A673 (cell line): ENCODE results near the gene MIER2.

Experiments
- CTCF ChIP-seq: fragments of 300-800, 200-600 bp; sonication (generic); conservative IDR thresholded peaks from 2 replicates; pipeline ENCODE4 v1.5.1; 2017; ENCODE audit warnings: low read depth, mild to moderate bottlenecking, antibody characterized with exemption, low read length, moderate library complexity, mixed read lengths
- EZH2 ChIP-seq: fragments of 200-600 bp; sonication (generic); IDR thresholded peaks from 2 replicates; pipeline ENCODE4 v1.6.1; 2017; ENCODE audit warnings: borderline replicate concordance, low read depth, mild to moderate bottlenecking, mixed read lengths, antibody characterized with exemption, low read length; ENCODE audit not compliant: poor library complexity, severe bottlenecking

- TF ChIP-seq EZH2 (no peak), CTCF (no peak)
Measured at GRCh38 chr19:292281-292884, 52.2 kb downstream of the MIER2 start.
